PFSK-1 (cell line): ENCODE data around the gene KCTD16.

Experiments used
- FOXP2 ChIP-seq: optimal IDR thresholded peaks from 2 replicates; pipeline ENCODE3; 2011; ENCODE audit warnings: borderline replicate concordance, control low read depth, inconsistent platforms; ENCODE audit not compliant: insufficient read depth; ENCODE audit errors: extremely low read length, extremely low read depth
- POLR2AphosphoS5 ChIP-seq: IDR thresholded peaks from 2 replicates; pipeline ENCODE4 v1.6.1; 2012; ENCODE audit warnings: low read depth, mild to moderate bottlenecking, control low read depth, low read length, moderate library complexity
- REST ChIP-seq, 2 experiments: IDR thresholded peaks; 2 replicates each; pipeline versions ENCODE4 v1.6.1 to v1.8.0; 2011 to 2012; ENCODE audit warnings: low read depth in 2 of 2, low read length in 2 of 2, control low read depth in 1 of 2, inconsistent platforms in 1 of 2, mild to moderate bottlenecking in 1 of 2, moderate library complexity in 1 of 2; ENCODE audit not compliant: insufficient read depth in 1 of 2
- TAF1 ChIP-seq: IDR thresholded peaks from 2 replicates; pipeline ENCODE4 v1.6.1; 2012; ENCODE audit warnings: low read length, control low read depth, borderline replicate concordance; ENCODE audit not compliant: insufficient read depth

DNA sequence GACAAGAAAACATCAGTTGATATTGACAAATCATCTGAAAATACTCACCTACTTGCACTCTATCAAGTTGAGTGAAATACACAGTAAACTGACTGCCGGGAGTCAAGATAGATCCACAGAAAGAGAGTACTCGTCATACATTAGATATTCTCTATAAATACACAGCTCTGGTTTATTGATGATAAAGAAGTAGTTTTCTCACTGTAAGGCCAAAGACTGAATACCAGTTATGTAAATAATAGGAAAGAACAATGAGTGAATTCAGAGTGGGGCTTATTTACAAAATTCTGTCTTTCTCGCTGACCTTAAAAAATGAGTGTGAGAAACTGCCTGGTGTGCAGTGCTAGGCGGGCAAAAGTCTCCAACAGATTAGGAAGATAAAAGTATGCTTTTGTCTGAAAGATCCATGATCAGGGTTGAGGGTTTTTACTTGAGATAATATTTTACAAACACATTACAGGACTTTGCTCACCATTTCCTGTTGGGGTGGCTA is 341.0 kb downstream of the KCTD16 start:
- TF ChIP-seq REST (IDR thresholded peaks at IDR 0.05; ENCODE audit: insufficient read depth in 1 of 2, low read depth in 2 of 2, low read length in 2 of 2) (no peak), POLR2AphosphoS5 (no peak), TAF1 (no peak), FOXP2 (no peak)
